ENCODE data around the gene WDR4.

GRCh38 chr21:42878678-42878992 is 704 bp downstream of the WDR4 start:
- no peak for TF ChIP-seq PBX3 (IDR thresholded peaks at IDR 0.05)
- no peak for TF ChIP-seq TFCP2L1 (CRISPR knock-in tag; IDR thresholded peaks at IDR 0.05)

Measured in A549 (cell line).